HepG2 (cell line): ENCODE data around the gene SCGB1D4. TPM values are rescaled to one million over a fixed set of nuclear protein-coding genes. Genes with fewer than 3 reads are reported as not detected.

Source experiments
- ATAC-seq: fragments of 200-7000 bp; cut with Tn5 transposase; 3 replicates; pipeline ENCODE4 v1.9.1; 2020; ENCODE audit warnings: mild to moderate bottlenecking, moderate library complexity
- BruUV-seq: library from RNA; stranded (reverse); fragments of 400-500 nt; replicated peaks from 2 replicates; lab custom pipeline; 2021; lab: Mats Ljungman, UMichigan
- CTCF ChIA-PET: fragments of 300-600 bp; formaldehyde crosslinking; extraction: SDS; loops from one replicate; lab custom pipeline; 2021; ENCODE audit warnings: low total read pairs, inconsistent platforms, low intra/inter-chr PET ratio; lab: Yijun Ruan, JAX
- POLR2A ChIA-PET: fragments of 350-600 bp; sonication (Branson Sonifier 250); formaldehyde crosslinking; loops from one replicate; lab custom pipeline; 2020; ENCODE audit warnings: antibody characterized with exemption, inconsistent platforms; lab: Yijun Ruan, JAX
- DNase-seq: peaks from one replicate; pipeline ENCODE4 v3.0.0-alpha.2; 2015; ENCODE audit warnings: low spot score
- FAIRE-seq: peaks from 3 replicates; lab custom pipeline; 2011; peaks lifted over from hg19 to GRCh38; lab: Jason Lieb, UNC
- H2AFZ ChIP-seq: one replicate; pipeline ENCODE4 v1.6.1; 2011; ENCODE audit warnings: low read length, inconsistent platforms
- H3K27ac ChIP-seq: fragments of 300-600 bp; 3 replicates; pipeline ENCODE4 v1.8.0; 2011; ENCODE audit warnings: mixed run types, mild to moderate bottlenecking, mixed read lengths, low read length, inconsistent platforms; ENCODE audit not compliant: insufficient read depth; ENCODE audit errors: extremely low read length
- H3K27me3 ChIP-seq, 2 experiments: fragments of 200-600 bp in 1 of 2; 2 replicates in 1 of 2; 3 replicates in 1 of 2; pipeline versions ENCODE4 v1.6.0 to v1.8.0; 2011; ENCODE audit warnings: low read length in 2 of 2, mild to moderate bottlenecking in 2 of 2, moderate library complexity in 2 of 2, inconsistent platforms in 1 of 2; ENCODE audit not compliant: insufficient read depth in 2 of 2, control insufficient read depth in 1 of 2
- H3K36me3 ChIP-seq, 2 experiments: fragments of 200-600 bp in 1 of 2; replicated peaks in 1 of 2; 2 replicates in 1 of 2; 3 replicates in 1 of 2; pipeline versions ENCODE4 v1.5.1 to v1.8.0; 2011; ENCODE audit warnings: low read length in 2 of 2, inconsistent platforms in 1 of 2; ENCODE audit not compliant: insufficient read depth in 2 of 2, control insufficient read depth in 1 of 2
- H3K4me1 ChIP-seq: 2 replicates; pipeline ENCODE4 v1.5.1; 2012; ENCODE audit warnings: low read length, inconsistent platforms; ENCODE audit not compliant: insufficient read depth
- H3K4me2 ChIP-seq: 2 replicates; pipeline ENCODE4 v1.6.0; 2011; ENCODE audit warnings: low read depth, low read length, inconsistent platforms
- H3K4me3 ChIP-seq, 3 experiments: fragments of 200-600 bp in 1 of 3; sonication (generic), shearing (Covaris generic) in 1 of 3; replicated peaks in 1 of 3; 2 replicates each; pipeline ENCODE4 v1.5.1; 2011 to 2016; ENCODE audit warnings: low read length in 3 of 3, inconsistent platforms in 2 of 3, low read depth in 2 of 3, mild to moderate bottlenecking in 2 of 3, control low read depth in 1 of 3, mixed read lengths in 1 of 3; ENCODE audit not compliant: insufficient read depth in 1 of 3
- H3K79me2 ChIP-seq: one replicate; pipeline ENCODE4 v1.6.1; 2011; ENCODE audit warnings: low read length, inconsistent platforms; ENCODE audit not compliant: insufficient read depth
- H3K9ac ChIP-seq: 2 replicates; pipeline ENCODE4 v1.6.0; 2011; ENCODE audit warnings: mild to moderate bottlenecking, low read depth, low read length, inconsistent platforms; ENCODE audit not compliant: insufficient read depth
- H3K9me3 ChIP-seq: 2 replicates; pipeline ENCODE4 v1.5.1; 2012; ENCODE audit warnings: mild to moderate bottlenecking, low read length
- H4K20me1 ChIP-seq: 2 replicates; pipeline ENCODE4 v1.6.0; 2011; ENCODE audit warnings: inconsistent platforms, mild to moderate bottlenecking, low read length, moderate library complexity; ENCODE audit not compliant: insufficient read depth
- PAWR ChIP-seq: sonication (generic); formaldehyde crosslinking; IDR thresholded peaks from 2 replicates; pipeline ENCODE4 v1.4.0; 2020; ENCODE audit warnings: missing genetic modification reagents, mild to moderate bottlenecking, borderline replicate concordance
- THAP8 ChIP-seq: sonication (generic); formaldehyde crosslinking; IDR thresholded peaks from 2 replicates; pipeline ENCODE4 v1.5.1; 2020; ENCODE audit warnings: missing genetic modification reagents, mild to moderate bottlenecking, borderline replicate concordance
- ZFP36 ChIP-seq: fragments of 150-350 bp; IDR thresholded peaks from 2 replicates; pipeline ENCODE4 v1.6.1; 2018; ENCODE audit warnings: borderline replicate concordance, low read length, low read depth; ENCODE audit not compliant: partially characterized antibody
- ZHX2 ChIP-seq, 2 experiments: sonication (generic) in 1 of 2; formaldehyde crosslinking in 1 of 2; IDR thresholded peaks; 2 replicates each; pipeline versions ENCODE4 v1.6.1 to v1.9.0; 2014 to 2022; ENCODE audit warnings: antibody characterized with exemption in 1 of 2, borderline replicate concordance in 1 of 2, inconsistent platforms in 1 of 2, low read depth in 1 of 2, missing genetic modification reagents in 1 of 2
- ZNF138 ChIP-seq: sonication (generic); formaldehyde crosslinking; IDR thresholded peaks from 2 replicates; pipeline ENCODE4 v1.5.0; 2020; ENCODE audit warnings: mild to moderate bottlenecking, low read depth, missing genetic modification reagents
- ZSCAN22 ChIP-seq: sonication (generic); formaldehyde crosslinking; IDR thresholded peaks from 2 replicates; pipeline ENCODE4 v1.4.0; 2020; ENCODE audit warnings: mild to moderate bottlenecking, missing genetic modification reagents
- WGBS: methylation state at CpG from one replicate; pipeline ENCODE4 v1.1.6; 2017; ENCODE audit warnings: low lambda C conversion rate; 5-methylcytosine and 5-hydroxymethylcytosine counted together
- in situ Hi-C: cut with HindIII; loops from 2 replicates; pipeline ENCODE4 v1.10.0; 2017; ENCODE audit warnings: low pct_unique_long_range_greater_than_20kb; ENCODE audit not compliant: extremely low pct_ligation_motif_present
- intact Hi-C: fragments of 100-400 bp; cut with micrococcal nuclease; formaldehyde crosslinking; loops from one replicate; pipeline ENCODE4 v1.10.0; 2022; ENCODE audit not compliant: unreplicated experiment
- polyA plus RNA-seq, 8 experiments: library from polyadenylated mRNA; depleted of rRNA in 3 of 8; stranded (reverse) in 7 of 8; unstranded in 1 of 8; fragments of >200 nt; fragmentation: Illumina TruSeq in 4 of 8; extraction: Trizol in 4 of 8; gene quantifications; 2 replicates each; pipeline versions ENCODE4 v1.2.1 to v1.2.3, GENCODE V29; 2011 to 2016; ENCODE audit warnings: low read depth in 4 of 8, missing spikeins in 1 of 8, mixed read lengths in 1 of 8; ENCODE audit not compliant: insufficient read depth in 1 of 8
- total RNA-seq, 5 experiments: library from RNA; depleted of rRNA; stranded (reverse); fragments of >200 nt; fragmentation: Illumina TruSeq; extraction: Trizol; gene quantifications; 2 replicates each; pipeline ENCODE4 v1.2.3, GENCODE V29; 2016; ENCODE audit warnings: low read depth in 1 of 5

Gene SCGB1D4
- total and polyA plus RNA-seq, 2 of the 13 experiments (the other 11 are each of a cell fraction or from before 2014, with no cell fraction given), result not detected

GRCh38 chr11:62315431-62315830 is 16.6 kb upstream of the SCGB1D4 start:
- Histone ChIP-seq H3K4me3 (no peak overlapping the region), H3K9me3 (no peaks in the 10 kb centered on the region), H3K79me2 (no peaks in the 10 kb centered on the region), H3K4me1 (no peaks in the 10 kb centered on the region), H3K4me2 (no peak overlapping the region), H2AFZ (no peak overlapping the region), H3K27me3 (peaks cover 2 to 26% of the 10 kb centered on the region in 2 experiments; a peak in 4 of 5 replicates), H3K9ac (no peak overlapping the region), H3K27ac (no peak overlapping the region)
- ATAC-seq, result no peak
- TF ChIP-seq ZNF138 (CRISPR knock-in tag), result no peak
- no peak for TF ChIP-seq PAWR
- no peak for TF ChIP-seq ZHX2 (IDR thresholded peaks at IDR 0.05; ENCODE audit: low read depth)
- TF ChIP-seq ZHX2 (CRISPR knock-in tag; IDR thresholded peaks at IDR 0.05; ENCODE audit: borderline replicate concordance), result no peak
- no peak for TF ChIP-seq ZFP36
- TF ChIP-seq THAP8 (CRISPR knock-in tag), result no peak
- TF ChIP-seq ZSCAN22, result no peak
- TF ChIP-seq, all 625 proteins: peak for 0
- BruUV-seq, result no TSS peak
- ChIA-PET POLR2A (no interaction called here), CTCF (no interaction called here)
- Histone ChIP-seq H4K20me1 (no peaks in the 10 kb centered on the region), H3K36me3 (no peaks in the 10 kb centered on the region)
- WGBS, result 0% methylated on average over 1 of the region's 1 CpG
- intact Hi-C loops, result no loop called here
- in situ Hi-C loops, result no loop called here
- no peak for DNase-seq
- FAIRE-seq, result no peak
